SH-SY5Y (cell line): ENCODE measurements around the gene NFKBIZ.

ENCODE experiments used
- GATA2 ChIP-seq: IDR thresholded peaks from 2 replicates; pipeline ENCODE4 v1.6.1; 2011; ENCODE audit warnings: mild to moderate bottlenecking, low read depth, low read length
- GATA3 ChIP-seq: IDR thresholded peaks from 2 replicates; pipeline ENCODE4 v1.6.1; 2011; ENCODE audit warnings: low read depth, mild to moderate bottlenecking, low read length, moderate library complexity

The NFKBIZ gene

GRCh38 chr3:101816215-101817149, 32.8 kb upstream of the NFKBIZ start:
- TF ChIP-seq GATA2 = no peak
- TF ChIP-seq GATA3 = no peak

GRCh38 chr3:101817992-101818391, 31.3 kb upstream of the NFKBIZ start:
- TF ChIP-seq GATA3 = no peak

GRCh38 chr3:101819649-101820206, 29.6 kb upstream of the NFKBIZ start:
- TF ChIP-seq GATA2 = no peak
- no peak for TF ChIP-seq GATA3

- no peak for TF ChIP-seq GATA2
- TF ChIP-seq GATA3 = no peak
Observed at GRCh38 chr3:101821503-101821902, 27.8 kb upstream of the NFKBIZ start.

- peak; percentile 14; the same call in 1 of the 2 replicates for TF ChIP-seq GATA2
- no peak for TF ChIP-seq GATA3
Observed at GRCh38 chr3:101823525-101823924, 25.8 kb upstream of the NFKBIZ start.

GRCh38 chr3:101824702-101825101, 24.6 kb upstream of the NFKBIZ start:
- TF ChIP-seq GATA2 = no peak
- TF ChIP-seq GATA3 = no peak

GRCh38 chr3:101825904-101826445, 23.3 kb upstream of the NFKBIZ start:
- TF ChIP-seq GATA3 = no peak
- no peak for TF ChIP-seq GATA2

- TF ChIP-seq GATA3 (no peak), GATA2 (no peak)
Observed at GRCh38 chr3:101827211-101828174, 21.8 kb upstream of the NFKBIZ start.

- TF ChIP-seq GATA3 = no peak
- no peak for TF ChIP-seq GATA2
Observed at GRCh38 chr3:101828276-101828675, 21.0 kb upstream of the NFKBIZ start.

GRCh38 chr3:101828691-101829436, 20.4 kb upstream of the NFKBIZ start:
- TF ChIP-seq GATA2 (no peak), GATA3 (no peak)

- no peak for TF ChIP-seq GATA2
- no peak for TF ChIP-seq GATA3
Observed at GRCh38 chr3:101829437-101829830, 19.9 kb upstream of the NFKBIZ start.

GRCh38 chr3:101829874-101830273, 19.4 kb upstream of the NFKBIZ start:
- TF ChIP-seq GATA3 (no peak), GATA2 (no peak)

- TF ChIP-seq GATA2 (no peak), GATA3 (no peak)
Observed at GRCh38 chr3:101833446-101833974, 15.8 kb upstream of the NFKBIZ start.
